CD4-positive, alpha-beta T cell treated with Interleukin-1 beta for 1 hour (primary cell): ENCODE results near the gene FBN3.
A peak's percentile ranks its signal among the peaks of the same experiment; 100 is the strongest.
"Not testable (repeated sequence)": the region's sequence is repeated elsewhere in the genome, so short reads cannot be mapped to it uniquely, and the experiment has no call there.

Experiments
- DNase-seq, 2 donors: peaks; one replicate each; pipeline ENCODE4 v3.0.0-alpha.2; 2020 to 2022

The FBN3 gene

GRCh38 chr19:8050274-8051096 lies 98.9 kb downstream of the FBN3 start:
- DNase-seq, result peak; percentile 87 to 95

- no peak for DNase-seq
Measured at GRCh38 chr19:8046569-8047165, 102.7 kb downstream of the FBN3 start.

- no peak for DNase-seq
Measured at GRCh38 chr19:8045872-8046568, 103.4 kb downstream of the FBN3 start.

- DNase-seq, result no peak
Measured at GRCh38 chr19:8044018-8044417, 105.4 kb downstream of the FBN3 start.

- DNase-seq, result no peak
Measured at GRCh38 chr19:8042900-8043299, 106.5 kb downstream of the FBN3 start.

- no peak for DNase-seq
Measured at GRCh38 chr19:8041531-8041931, 107.9 kb downstream of the FBN3 start.

- DNase-seq, result no peak
Measured at GRCh38 chr19:8039231-8039630, 110.2 kb downstream of the FBN3 start.

GRCh38 chr19:8038815-8039214 lies 110.6 kb downstream of the FBN3 start:
- DNase-seq, result no peak

- no peak for DNase-seq
Measured at GRCh38 chr19:8036434-8037099, 112.8 kb downstream of the FBN3 start.

- DNase-seq, result no peak
Measured at GRCh38 chr19:8034178-8034525, 115.2 kb downstream of the FBN3 start.

GRCh38 chr19:8033287-8034177 lies 115.9 kb downstream of the FBN3 start:
- not testable (repeated sequence) for DNase-seq

- no peak for DNase-seq
Measured at GRCh38 chr19:8030960-8031359, 118.4 kb downstream of the FBN3 start.

- no peak for DNase-seq
Measured at GRCh38 chr19:8028951-8029491, 120.4 kb downstream of the FBN3 start.

- DNase-seq, result no peak
Measured at GRCh38 chr19:8025316-8025715, 124.1 kb downstream of the FBN3 start.

GRCh38 chr19:8024256-8024655 lies 125.1 kb downstream of the FBN3 start:
- not testable (repeated sequence) for DNase-seq

- no peak for DNase-seq
Measured at GRCh38 chr19:8023371-8023770, 126.0 kb downstream of the FBN3 start.

- DNase-seq, result no peak
Measured at GRCh38 chr19:8022275-8022674, 127.1 kb downstream of the FBN3 start.

- no peak for DNase-seq
Measured at GRCh38 chr19:8021374-8021773, 128.0 kb downstream of the FBN3 start.

- DNase-seq, result no peak
Measured at GRCh38 chr19:8020681-8021080, 128.7 kb downstream of the FBN3 start.

- peak; percentile 49 to 51 for DNase-seq
Measured at GRCh38 chr19:8017808-8018207, 131.6 kb downstream of the FBN3 start.
